HL-60 (cell line): Measurements from ENCODE around the gene USP17L15.
"Not testable (repeated sequence)": the region's sequence is repeated elsewhere in the genome, so short reads cannot be mapped to it uniquely, and the experiment has no call there.

ENCODE experiments used
- GABPA ChIP-seq: IDR thresholded peaks from 2 replicates; pipeline ENCODE4 v1.6.1; 2012; ENCODE audit warnings: low read depth
- POLR2AphosphoS5 ChIP-seq: IDR thresholded peaks from 2 replicates; pipeline ENCODE4 v1.6.1; 2012; ENCODE audit warnings: low read depth
- SPI1 ChIP-seq: IDR thresholded peaks from 2 replicates; pipeline ENCODE4 v1.6.1; 2012; ENCODE audit warnings: low read depth, mild to moderate bottlenecking, borderline replicate concordance
- TF ChIP-seq, protein P1 (sequence below): IDR thresholded peaks from 2 replicates; pipeline ENCODE4 v1.6.1; 2012; ENCODE audit warnings: low read depth; ENCODE audit not compliant: insufficient replicate concordance
- TF ChIP-seq, protein P2 (sequence below): IDR thresholded peaks from one replicate; pipeline ENCODE4 v1.5.1; 2011; ENCODE audit warnings: low read length, control low read depth, inconsistent platforms; ENCODE audit not compliant: insufficient read depth

DNA sequence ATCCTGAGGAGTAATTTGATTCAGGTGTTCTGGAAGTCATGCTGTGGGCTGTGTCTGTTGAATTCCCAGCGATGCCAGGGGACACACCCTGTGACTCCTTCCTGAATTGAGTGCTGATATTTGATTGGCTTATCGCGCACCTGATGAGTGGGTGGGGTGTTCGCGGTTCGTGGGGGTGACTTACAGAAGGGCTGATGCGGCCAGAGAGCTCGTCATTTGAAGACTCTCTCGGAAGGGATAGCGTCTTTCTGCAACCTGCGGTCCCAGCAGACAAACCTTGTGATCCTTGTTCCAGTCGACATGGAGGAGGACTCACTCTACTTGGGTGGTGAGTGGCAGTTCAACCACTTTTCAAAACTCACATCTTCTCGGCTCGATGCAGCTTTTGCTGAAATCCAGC is 9.6 kb upstream of the USP17L15 start, which contains the start of gene USP17L13:
- TF ChIP-seq, protein P1, sequence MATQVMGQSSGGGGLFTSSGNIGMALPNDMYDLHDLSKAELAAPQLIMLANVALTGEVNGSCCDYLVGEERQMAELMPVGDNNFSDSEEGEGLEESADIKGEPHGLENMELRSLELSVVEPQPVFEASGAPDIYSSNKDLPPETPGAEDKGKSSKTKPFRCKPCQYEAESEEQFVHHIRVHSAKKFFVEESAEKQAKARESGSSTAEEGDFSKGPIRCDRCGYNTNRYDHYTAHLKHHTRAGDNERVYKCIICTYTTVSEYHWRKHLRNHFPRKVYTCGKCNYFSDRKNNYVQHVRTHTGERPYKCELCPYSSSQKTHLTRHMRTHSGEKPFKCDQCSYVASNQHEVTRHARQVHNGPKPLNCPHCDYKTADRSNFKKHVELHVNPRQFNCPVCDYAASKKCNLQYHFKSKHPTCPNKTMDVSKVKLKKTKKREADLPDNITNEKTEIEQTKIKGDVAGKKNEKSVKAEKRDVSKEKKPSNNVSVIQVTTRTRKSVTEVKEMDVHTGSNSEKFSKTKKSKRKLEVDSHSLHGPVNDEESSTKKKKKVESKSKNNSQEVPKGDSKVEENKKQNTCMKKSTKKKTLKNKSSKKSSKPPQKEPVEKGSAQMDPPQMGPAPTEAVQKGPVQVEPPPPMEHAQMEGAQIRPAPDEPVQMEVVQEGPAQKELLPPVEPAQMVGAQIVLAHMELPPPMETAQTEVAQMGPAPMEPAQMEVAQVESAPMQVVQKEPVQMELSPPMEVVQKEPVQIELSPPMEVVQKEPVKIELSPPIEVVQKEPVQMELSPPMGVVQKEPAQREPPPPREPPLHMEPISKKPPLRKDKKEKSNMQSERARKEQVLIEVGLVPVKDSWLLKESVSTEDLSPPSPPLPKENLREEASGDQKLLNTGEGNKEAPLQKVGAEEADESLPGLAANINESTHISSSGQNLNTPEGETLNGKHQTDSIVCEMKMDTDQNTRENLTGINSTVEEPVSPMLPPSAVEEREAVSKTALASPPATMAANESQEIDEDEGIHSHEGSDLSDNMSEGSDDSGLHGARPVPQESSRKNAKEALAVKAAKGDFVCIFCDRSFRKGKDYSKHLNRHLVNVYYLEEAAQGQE = not testable (repeated sequence)
- TF ChIP-seq, protein P2, sequence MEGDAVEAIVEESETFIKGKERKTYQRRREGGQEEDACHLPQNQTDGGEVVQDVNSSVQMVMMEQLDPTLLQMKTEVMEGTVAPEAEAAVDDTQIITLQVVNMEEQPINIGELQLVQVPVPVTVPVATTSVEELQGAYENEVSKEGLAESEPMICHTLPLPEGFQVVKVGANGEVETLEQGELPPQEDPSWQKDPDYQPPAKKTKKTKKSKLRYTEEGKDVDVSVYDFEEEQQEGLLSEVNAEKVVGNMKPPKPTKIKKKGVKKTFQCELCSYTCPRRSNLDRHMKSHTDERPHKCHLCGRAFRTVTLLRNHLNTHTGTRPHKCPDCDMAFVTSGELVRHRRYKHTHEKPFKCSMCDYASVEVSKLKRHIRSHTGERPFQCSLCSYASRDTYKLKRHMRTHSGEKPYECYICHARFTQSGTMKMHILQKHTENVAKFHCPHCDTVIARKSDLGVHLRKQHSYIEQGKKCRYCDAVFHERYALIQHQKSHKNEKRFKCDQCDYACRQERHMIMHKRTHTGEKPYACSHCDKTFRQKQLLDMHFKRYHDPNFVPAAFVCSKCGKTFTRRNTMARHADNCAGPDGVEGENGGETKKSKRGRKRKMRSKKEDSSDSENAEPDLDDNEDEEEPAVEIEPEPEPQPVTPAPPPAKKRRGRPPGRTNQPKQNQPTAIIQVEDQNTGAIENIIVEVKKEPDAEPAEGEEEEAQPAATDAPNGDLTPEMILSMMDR = not testable (repeated sequence)
- not testable (repeated sequence) for TF ChIP-seq POLR2AphosphoS5, GABPA, SPI1
